ENCODE results near the gene B4GALT5.
"Not testable (repeated sequence)": the region's sequence is repeated elsewhere in the genome, so short reads cannot be mapped to it uniquely, and the experiment has no call there.

The B4GALT5 gene

GRCh38 chr20:49713753-49714712, at the start of gene B4GALT5:
Gene B4GALT5, minus strand, starts transcription at chr20:49713878. Its CDS starts 188 bp downstream, at chr20:49713690.
- H3K4me1 ChIP-seq (ENCODE audit: insufficient read depth, low read length), result peaks cover 15% of the 10 kb centered on the region
- H3K9ac ChIP-seq (ENCODE audit: low read depth, low read length), result peak within 1 kb of the TSS; percentile 92
- H3K36me3 ChIP-seq (ENCODE audit: insufficient read depth, low read length), result no peaks in the 10 kb centered on the region
- no peaks in the 10 kb centered on the region for H3K9me3 ChIP-seq (ENCODE audit: control insufficient read depth, insufficient read depth, low read length)

GRCh38 chr20:49762940-49763766, 49.5 kb upstream of the B4GALT5 start:
- Histone ChIP-seq H3K36me3 (ENCODE audit: insufficient read depth, low read length) (no peaks in the 10 kb centered on the region), H3K4me1 (ENCODE audit: insufficient read depth, low read length) (peaks cover 37% of the 10 kb centered on the region), H3K9me3 (ENCODE audit: control insufficient read depth, insufficient read depth, low read length) (no peaks in the 10 kb centered on the region), H3K9ac (ENCODE audit: low read depth, low read length) (no peak overlapping the region)

- H3K4me1 ChIP-seq (ENCODE audit: insufficient read depth, low read length), result peaks cover 31% of the 10 kb centered on the region
- not testable (repeated sequence) for H3K36me3 ChIP-seq (ENCODE audit: insufficient read depth, low read length)
These were observed 48.2 kb upstream of the B4GALT5 start for GRCh38 chr20:49761888-49762287.

GRCh38 chr20:49759266-49759950, 45.7 kb upstream of the B4GALT5 start:
- Histone ChIP-seq H3K4me1 (ENCODE audit: insufficient read depth, low read length) (peaks cover 20% of the 10 kb centered on the region), H3K9me3 (ENCODE audit: control insufficient read depth, insufficient read depth, low read length) (no peaks in the 10 kb centered on the region), H3K9ac (ENCODE audit: low read depth, low read length) (no peak overlapping the region), H3K36me3 (ENCODE audit: insufficient read depth, low read length) (no peaks in the 10 kb centered on the region)

More at GRCh38 chr20:49761888-49762287, 48.2 kb upstream of the B4GALT5 start:
- not testable (repeated sequence) for H3K9me3 ChIP-seq (ENCODE audit: control insufficient read depth, insufficient read depth, low read length); H3K9ac ChIP-seq (ENCODE audit: low read depth, low read length)

- no peaks in the 10 kb centered on the region for H3K36me3 ChIP-seq (ENCODE audit: insufficient read depth, low read length)
- H3K9ac ChIP-seq (ENCODE audit: low read depth, low read length), result no peak overlapping the region
These were observed 45.1 kb upstream of the B4GALT5 start for GRCh38 chr20:49758781-49759180.

GRCh38 chr20:49757597-49757996, 43.9 kb upstream of the B4GALT5 start:
- Histone ChIP-seq H3K9me3 (ENCODE audit: control insufficient read depth, insufficient read depth, low read length) (no peaks in the 10 kb centered on the region), H3K9ac (ENCODE audit: low read depth, low read length) (no peak overlapping the region), H3K36me3 (ENCODE audit: insufficient read depth, low read length) (no peaks in the 10 kb centered on the region), H3K4me1 (ENCODE audit: insufficient read depth, low read length) (peaks cover 12% of the 10 kb centered on the region)

More at GRCh38 chr20:49758781-49759180, 45.1 kb upstream of the B4GALT5 start:
- Histone ChIP-seq H3K9me3 (ENCODE audit: control insufficient read depth, insufficient read depth, low read length) (no peaks in the 10 kb centered on the region), H3K4me1 (ENCODE audit: insufficient read depth, low read length) (peaks cover 20% of the 10 kb centered on the region)

- H3K36me3 ChIP-seq (ENCODE audit: insufficient read depth, low read length), result no peaks in the 10 kb centered on the region
- no peak overlapping the region for H3K9ac ChIP-seq (ENCODE audit: low read depth, low read length)
- no peaks in the 10 kb centered on the region for H3K9me3 ChIP-seq (ENCODE audit: control insufficient read depth, insufficient read depth, low read length)
These were observed 42.6 kb upstream of the B4GALT5 start for GRCh38 chr20:49756241-49756640.

GRCh38 chr20:49754596-49754995, 40.9 kb upstream of the B4GALT5 start:
- peaks cover 12% of the 10 kb centered on the region for H3K4me1 ChIP-seq (ENCODE audit: insufficient read depth, low read length)
- H3K36me3 ChIP-seq (ENCODE audit: insufficient read depth, low read length), result no peaks in the 10 kb centered on the region
- no peaks in the 10 kb centered on the region for H3K9me3 ChIP-seq (ENCODE audit: control insufficient read depth, insufficient read depth, low read length)
- H3K9ac ChIP-seq (ENCODE audit: low read depth, low read length), result no peak overlapping the region

More at GRCh38 chr20:49756241-49756640, 42.6 kb upstream of the B4GALT5 start:
- H3K4me1 ChIP-seq (ENCODE audit: insufficient read depth, low read length), result peaks cover 12% of the 10 kb centered on the region

- Histone ChIP-seq H3K9ac (ENCODE audit: low read depth, low read length) (no peak overlapping the region), H3K4me1 (ENCODE audit: insufficient read depth, low read length) (no peaks in the 10 kb centered on the region), H3K36me3 (ENCODE audit: insufficient read depth, low read length) (no peaks in the 10 kb centered on the region), H3K9me3 (ENCODE audit: control insufficient read depth, insufficient read depth, low read length) (no peaks in the 10 kb centered on the region)
These were observed 39.5 kb upstream of the B4GALT5 start for GRCh38 chr20:49753133-49753532.

GRCh38 chr20:49752201-49752903, 38.7 kb upstream of the B4GALT5 start:
- Histone ChIP-seq H3K36me3 (ENCODE audit: insufficient read depth, low read length) (no peaks in the 10 kb centered on the region), H3K4me1 (ENCODE audit: insufficient read depth, low read length) (no peaks in the 10 kb centered on the region; the same call in 1 of the 2 replicates), H3K9me3 (ENCODE audit: control insufficient read depth, insufficient read depth, low read length) (no peaks in the 10 kb centered on the region), H3K9ac (ENCODE audit: low read depth, low read length) (no peak overlapping the region)

- Histone ChIP-seq H3K9ac (ENCODE audit: low read depth, low read length) (no peak overlapping the region), H3K4me1 (ENCODE audit: insufficient read depth, low read length) (no peaks in the 10 kb centered on the region; the same call in 1 of the 2 replicates), H3K36me3 (ENCODE audit: insufficient read depth, low read length) (no peaks in the 10 kb centered on the region), H3K9me3 (ENCODE audit: control insufficient read depth, insufficient read depth, low read length) (no peaks in the 10 kb centered on the region)
These were observed 37.7 kb upstream of the B4GALT5 start for GRCh38 chr20:49751397-49751736.

- H3K9ac ChIP-seq (ENCODE audit: low read depth, low read length), result no peak overlapping the region
- H3K36me3 ChIP-seq (ENCODE audit: insufficient read depth, low read length), result no peaks in the 10 kb centered on the region
- no peaks in the 10 kb centered on the region for H3K9me3 ChIP-seq (ENCODE audit: control insufficient read depth, insufficient read depth, low read length)
- no peaks in the 10 kb centered on the region; the same call in 1 of the 2 replicates for H3K4me1 ChIP-seq (ENCODE audit: insufficient read depth, low read length)
These were observed 37.1 kb upstream of the B4GALT5 start for GRCh38 chr20:49750611-49751396.

GRCh38 chr20:49749625-49750024, 35.9 kb upstream of the B4GALT5 start:
- Histone ChIP-seq H3K4me1 (ENCODE audit: insufficient read depth, low read length) (no peaks in the 10 kb centered on the region; the same call in 1 of the 2 replicates), H3K9ac (ENCODE audit: low read depth, low read length) (no peak overlapping the region), H3K9me3 (ENCODE audit: control insufficient read depth, insufficient read depth, low read length) (no peaks in the 10 kb centered on the region), H3K36me3 (ENCODE audit: insufficient read depth, low read length) (no peaks in the 10 kb centered on the region)

All from ES-I3 (cell line).